ENCODE results near the gene FBXL7.

Gene FBXL7

DNA sequence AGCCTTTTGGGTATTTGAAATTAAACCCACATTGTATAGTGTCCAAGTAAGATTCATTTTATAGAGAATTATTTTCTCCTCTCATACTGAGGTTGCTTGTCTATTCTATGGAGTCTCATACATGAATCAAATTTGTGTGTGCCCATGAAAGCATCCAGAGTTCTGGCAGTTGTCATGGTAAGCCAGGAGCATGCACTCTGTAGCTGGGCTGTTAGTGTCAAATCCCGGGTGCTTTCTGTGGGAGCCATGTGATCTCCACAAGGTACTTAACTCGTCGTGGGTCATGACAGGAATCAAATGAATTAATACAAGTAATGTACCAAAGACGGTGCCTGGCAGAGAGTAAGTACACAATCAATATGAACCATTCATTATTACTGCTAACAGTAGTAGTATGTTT is 58.7 kb downstream of the FBXL7 start:
- no peak overlapping the region for H3K4me3 ChIP-seq (ENCODE audit: low read length)
- no peaks in the 10 kb centered on the region for H3K9me3 ChIP-seq (ENCODE audit: low read length)
- no peaks in the 10 kb centered on the region for H3K36me3 ChIP-seq (ENCODE audit: insufficient read depth, low read length)
- H3K27me3 ChIP-seq (ENCODE audit: insufficient read depth, low read length) = no peaks in the 10 kb centered on the region
- H2AFZ ChIP-seq (ENCODE audit: low read depth, low read length) = no peak overlapping the region
- H3K4me1 ChIP-seq (ENCODE audit: insufficient read depth, low read length) = no peaks in the 10 kb centered on the region

DNA sequence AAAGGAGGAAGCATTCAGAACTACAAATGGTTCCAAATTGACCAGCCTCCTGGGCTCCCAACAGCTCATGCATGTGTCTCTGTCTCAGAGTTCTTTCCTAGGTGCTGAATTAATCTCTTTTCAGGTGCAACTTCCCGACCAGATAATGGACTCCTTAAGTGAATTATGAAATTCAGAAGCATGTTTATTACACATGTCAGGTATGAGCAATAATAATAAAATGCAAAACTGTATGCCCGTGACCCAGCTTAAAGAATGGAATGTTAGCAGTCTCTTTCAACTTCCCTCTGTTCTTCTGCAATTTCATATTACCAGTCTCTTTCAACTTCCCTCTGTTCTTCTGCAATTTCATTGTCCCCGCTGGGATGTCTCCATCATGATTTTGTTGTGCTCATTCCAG is 60.4 kb downstream of the FBXL7 start:
- Histone ChIP-seq H2AFZ (ENCODE audit: low read depth, low read length) (no peak overlapping the region), H3K27me3 (ENCODE audit: insufficient read depth, low read length) (no peaks in the 10 kb centered on the region), H3K36me3 (ENCODE audit: insufficient read depth, low read length) (no peaks in the 10 kb centered on the region), H3K4me3 (ENCODE audit: low read length) (no peak overlapping the region), H3K9me3 (ENCODE audit: low read length) (no peaks in the 10 kb centered on the region), H3K4me1 (ENCODE audit: insufficient read depth, low read length) (no peaks in the 10 kb centered on the region)

DNA sequence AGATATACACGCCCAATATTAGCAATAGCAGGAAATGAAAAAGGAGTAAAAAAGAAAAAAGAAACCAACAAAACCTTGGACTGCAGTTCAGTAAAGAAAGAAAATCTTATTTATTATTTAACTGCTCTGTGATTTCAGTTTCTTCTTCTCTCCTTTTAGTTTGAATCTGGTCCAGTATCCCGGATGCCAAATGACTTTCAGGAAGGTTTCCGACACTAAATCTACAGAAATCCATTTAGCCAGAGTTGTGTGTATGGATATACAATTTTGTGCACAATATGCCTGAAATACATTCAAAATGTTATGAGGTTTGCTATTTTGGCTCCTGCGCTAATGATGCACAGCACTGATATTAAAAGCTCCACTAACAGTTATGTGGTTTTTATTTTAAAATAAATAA is 64.5 kb downstream of the FBXL7 start:
- no peak overlapping the region for H2AFZ ChIP-seq (ENCODE audit: low read depth, low read length)
- H3K27me3 ChIP-seq (ENCODE audit: insufficient read depth, low read length) = no peaks in the 10 kb centered on the region
- no peaks in the 10 kb centered on the region for H3K4me1 ChIP-seq (ENCODE audit: insufficient read depth, low read length)
- H3K4me3 ChIP-seq (ENCODE audit: low read length) = no peak overlapping the region
- H3K36me3 ChIP-seq (ENCODE audit: insufficient read depth, low read length) = no peaks in the 10 kb centered on the region
- H3K9me3 ChIP-seq (ENCODE audit: low read length) = no peaks in the 10 kb centered on the region

DNA sequence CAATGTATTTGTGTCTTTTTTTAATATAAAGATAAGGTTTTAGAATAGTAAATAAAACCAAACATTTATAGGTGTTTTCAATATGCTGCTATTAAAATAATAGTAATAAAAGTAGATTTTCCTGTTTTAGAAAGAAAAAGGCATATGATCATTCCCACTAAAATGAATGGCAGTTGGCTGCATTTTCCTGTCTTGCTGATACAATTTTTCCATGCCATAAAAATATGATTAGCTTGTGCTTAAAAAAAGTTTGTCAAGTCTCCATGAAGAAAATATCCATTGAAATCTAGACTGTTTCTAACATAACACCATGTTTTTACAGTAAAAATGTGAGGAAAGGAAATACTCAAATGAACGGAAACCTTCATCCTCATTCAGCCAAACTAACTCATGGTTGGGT is 65.0 kb downstream of the FBXL7 start:
- Histone ChIP-seq H3K9me3 (ENCODE audit: low read length) (no peaks in the 10 kb centered on the region), H3K4me3 (ENCODE audit: low read length) (no peak overlapping the region), H3K27me3 (ENCODE audit: insufficient read depth, low read length) (no peaks in the 10 kb centered on the region), H3K4me1 (ENCODE audit: insufficient read depth, low read length) (no peaks in the 10 kb centered on the region), H2AFZ (ENCODE audit: low read depth, low read length) (no peak overlapping the region), H3K36me3 (ENCODE audit: insufficient read depth, low read length) (no peaks in the 10 kb centered on the region)

- Histone ChIP-seq H3K9me3 (ENCODE audit: low read length) (peaks cover 2% of the 10 kb centered on the region), H3K4me1 (ENCODE audit: insufficient read depth, low read length) (no peaks in the 10 kb centered on the region), H3K36me3 (ENCODE audit: insufficient read depth, low read length) (no peaks in the 10 kb centered on the region), H3K27me3 (ENCODE audit: insufficient read depth, low read length) (no peaks in the 10 kb centered on the region), H2AFZ (ENCODE audit: low read depth, low read length) (no peak overlapping the region), H3K4me3 (ENCODE audit: low read length) (no peak overlapping the region)
Measured at GRCh38 chr5:15566306-15566705, 66.3 kb downstream of the FBXL7 start.

GRCh38 chr5:15566789-15567188 is 66.8 kb downstream of the FBXL7 start:
- H3K4me1 ChIP-seq (ENCODE audit: insufficient read depth, low read length) = peaks cover 3% of the 10 kb centered on the region
- H3K36me3 ChIP-seq (ENCODE audit: insufficient read depth, low read length) = no peaks in the 10 kb centered on the region
- no peaks in the 10 kb centered on the region for H3K27me3 ChIP-seq (ENCODE audit: insufficient read depth, low read length)
- no peak overlapping the region for H2AFZ ChIP-seq (ENCODE audit: low read depth, low read length)
- peaks cover 2% of the 10 kb centered on the region for H3K9me3 ChIP-seq (ENCODE audit: low read length)
- no peak overlapping the region for H3K4me3 ChIP-seq (ENCODE audit: low read length)

DNA sequence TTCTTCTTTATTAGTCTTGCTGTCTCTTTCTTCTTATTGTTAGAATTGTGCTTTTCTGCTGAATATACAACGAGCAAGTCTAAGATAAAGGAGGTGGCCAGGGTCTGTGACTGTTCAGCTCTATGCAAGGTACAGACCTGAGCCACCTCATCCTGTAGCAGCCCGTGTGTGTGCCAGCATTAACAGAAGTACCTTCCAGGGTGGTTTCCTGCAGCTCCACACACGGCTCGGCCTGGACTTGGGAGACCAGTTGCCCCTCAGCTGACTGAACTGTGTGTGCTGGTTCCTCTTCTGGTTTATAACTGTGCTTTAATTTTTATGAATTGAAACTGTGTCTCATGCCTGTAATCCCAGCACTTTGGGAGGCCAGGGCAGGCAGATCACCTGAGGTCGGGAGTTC is 70.5 kb downstream of the FBXL7 start:
- H3K27me3 ChIP-seq (ENCODE audit: insufficient read depth, low read length) = no peaks in the 10 kb centered on the region
- H3K36me3 ChIP-seq (ENCODE audit: insufficient read depth, low read length) = no peaks in the 10 kb centered on the region

DNA sequence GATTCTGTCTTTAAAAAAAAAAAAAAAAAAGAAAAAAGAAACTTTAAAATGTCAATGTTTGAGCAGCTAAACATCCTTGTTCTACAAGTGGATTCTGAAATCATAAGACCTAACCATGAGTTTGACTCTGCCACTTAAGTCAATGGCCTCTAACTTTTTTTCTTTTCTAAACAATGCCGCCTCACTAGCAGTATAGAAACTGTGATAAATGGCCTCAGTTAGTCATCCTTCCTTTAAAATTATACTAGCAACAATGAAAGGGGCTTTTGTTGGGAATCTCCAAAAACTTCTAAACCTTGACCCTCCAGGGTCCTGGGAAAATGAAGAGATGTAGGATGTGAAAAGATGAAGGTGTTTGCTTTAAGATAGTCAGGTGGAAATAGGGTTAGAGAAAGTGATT is 71.1 kb downstream of the FBXL7 start:
- H3K4me3 ChIP-seq (ENCODE audit: low read length) = no peak overlapping the region
- H2AFZ ChIP-seq (ENCODE audit: low read depth, low read length) = no peak overlapping the region
- H3K27me3 ChIP-seq (ENCODE audit: insufficient read depth, low read length) = no peaks in the 10 kb centered on the region
- peaks cover 2% of the 10 kb centered on the region for H3K9me3 ChIP-seq (ENCODE audit: low read length)
- H3K4me1 ChIP-seq (ENCODE audit: insufficient read depth, low read length) = peaks cover 16% of the 10 kb centered on the region
- no peaks in the 10 kb centered on the region for H3K36me3 ChIP-seq (ENCODE audit: insufficient read depth, low read length)

More for the DNA sequence above, 70.5 kb downstream of the FBXL7 start:
- Histone ChIP-seq H3K4me1 (ENCODE audit: insufficient read depth, low read length) (peaks cover 16% of the 10 kb centered on the region), H3K9me3 (ENCODE audit: low read length) (peaks cover 2% of the 10 kb centered on the region), H2AFZ (ENCODE audit: low read depth, low read length) (no peak overlapping the region), H3K4me3 (ENCODE audit: low read length) (no peak overlapping the region)

DNA sequence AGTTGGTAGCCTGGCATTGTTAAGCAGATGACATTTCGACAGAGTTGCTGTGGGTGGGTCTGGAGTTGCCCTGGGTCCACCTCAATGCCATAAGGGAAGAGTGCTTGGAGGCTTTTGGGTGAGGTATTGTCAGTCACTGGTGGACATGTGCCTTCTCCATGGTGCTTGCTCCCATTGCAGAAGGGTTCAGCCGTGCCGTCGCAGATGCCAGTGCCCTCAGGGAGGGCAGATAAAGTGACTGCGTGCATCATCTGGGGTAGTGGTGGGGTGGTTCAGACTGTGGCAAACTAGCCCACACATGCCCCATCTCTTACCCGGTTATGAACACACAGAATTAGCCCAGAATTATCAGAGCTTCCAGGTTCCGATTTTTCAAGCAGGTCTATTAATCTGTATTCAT is 71.6 kb downstream of the FBXL7 start:
- Histone ChIP-seq H3K36me3 (ENCODE audit: insufficient read depth, low read length) (no peaks in the 10 kb centered on the region), H3K9me3 (ENCODE audit: low read length) (peaks cover 2% of the 10 kb centered on the region), H3K27me3 (ENCODE audit: insufficient read depth, low read length) (no peaks in the 10 kb centered on the region), H3K4me3 (ENCODE audit: low read length) (no peak overlapping the region), H2AFZ (ENCODE audit: low read depth, low read length) (no peak overlapping the region), H3K4me1 (ENCODE audit: insufficient read depth, low read length) (peaks cover 19% of the 10 kb centered on the region)

GRCh38 chr5:15573590-15573989 is 73.6 kb downstream of the FBXL7 start:
- no peaks in the 10 kb centered on the region for H3K27me3 ChIP-seq (ENCODE audit: insufficient read depth, low read length)
- no peak overlapping the region for H2AFZ ChIP-seq (ENCODE audit: low read depth, low read length)
- peaks cover 2% of the 10 kb centered on the region for H3K9me3 ChIP-seq (ENCODE audit: low read length)
- no peaks in the 10 kb centered on the region for H3K36me3 ChIP-seq (ENCODE audit: insufficient read depth, low read length)
- H3K4me3 ChIP-seq (ENCODE audit: low read length) = no peak overlapping the region
- peaks cover 26% of the 10 kb centered on the region for H3K4me1 ChIP-seq (ENCODE audit: insufficient read depth, low read length)

GRCh38 chr5:15574128-15574527 is 74.1 kb downstream of the FBXL7 start:
- peaks cover 26% of the 10 kb centered on the region for H3K4me1 ChIP-seq (ENCODE audit: insufficient read depth, low read length)
- peaks cover 2% of the 10 kb centered on the region for H3K9me3 ChIP-seq (ENCODE audit: low read length)
- no peak overlapping the region for H3K4me3 ChIP-seq (ENCODE audit: low read length)
- no peak overlapping the region for H2AFZ ChIP-seq (ENCODE audit: low read depth, low read length)
- no peaks in the 10 kb centered on the region for H3K27me3 ChIP-seq (ENCODE audit: insufficient read depth, low read length)
- H3K36me3 ChIP-seq (ENCODE audit: insufficient read depth, low read length) = no peaks in the 10 kb centered on the region

DNA sequence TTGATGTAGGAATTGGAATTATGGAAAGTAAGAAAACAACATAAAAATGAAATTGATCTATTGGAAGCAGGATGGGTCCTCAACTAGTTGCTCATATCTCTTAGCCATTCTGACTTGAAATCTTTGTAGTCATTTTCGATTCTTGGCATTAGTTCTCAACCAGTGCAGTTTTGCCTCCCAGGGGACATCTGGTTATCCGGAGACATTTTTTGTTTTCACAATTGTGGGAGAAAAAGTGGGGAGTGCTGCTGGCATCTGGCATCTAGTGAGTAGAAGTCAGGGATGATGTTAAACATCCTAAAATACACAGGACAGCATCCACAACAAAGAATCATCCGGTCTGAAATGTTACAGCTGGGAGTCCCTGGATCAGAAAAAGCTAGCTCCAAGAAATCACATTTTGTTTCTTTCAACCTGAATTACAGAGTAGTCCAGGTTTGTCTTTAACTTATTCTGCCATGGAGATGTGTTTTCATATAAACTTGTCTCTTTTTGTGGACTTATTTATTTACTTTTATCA is 74.9 kb downstream of the FBXL7 start:
- Histone ChIP-seq H3K9me3 (ENCODE audit: low read length) (peaks cover 2% of the 10 kb centered on the region), H3K36me3 (ENCODE audit: insufficient read depth, low read length) (no peaks in the 10 kb centered on the region), H2AFZ (ENCODE audit: low read depth, low read length) (no peak overlapping the region), H3K27me3 (ENCODE audit: insufficient read depth, low read length) (no peaks in the 10 kb centered on the region), H3K4me1 (ENCODE audit: insufficient read depth, low read length) (peaks cover 32% of the 10 kb centered on the region), H3K4me3 (ENCODE audit: low read length) (no peak overlapping the region)

DNA sequence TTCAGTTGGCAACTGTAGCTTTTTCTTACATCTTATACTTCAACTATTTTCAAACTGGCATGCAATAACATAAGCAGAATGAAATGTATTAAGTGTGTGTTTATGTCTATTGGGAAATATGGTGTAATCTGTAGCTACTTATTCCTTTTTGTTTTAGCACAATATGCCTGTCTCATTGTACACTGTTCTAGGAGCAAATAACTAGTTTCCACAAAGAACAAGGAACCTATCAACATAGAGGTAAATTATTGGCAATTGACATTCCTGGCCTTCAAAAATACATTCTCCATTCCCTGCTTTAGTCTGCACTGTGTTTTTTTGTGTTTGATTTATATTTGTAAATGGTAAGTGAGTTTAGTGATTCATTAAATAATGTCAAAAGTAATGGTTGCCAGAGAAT is 75.7 kb downstream of the FBXL7 start:
- Histone ChIP-seq H3K36me3 (ENCODE audit: insufficient read depth, low read length) (no peaks in the 10 kb centered on the region), H3K4me3 (ENCODE audit: low read length) (no peak overlapping the region), H3K9me3 (ENCODE audit: low read length) (no peaks in the 10 kb centered on the region), H3K27me3 (ENCODE audit: insufficient read depth, low read length) (no peaks in the 10 kb centered on the region), H3K4me1 (ENCODE audit: insufficient read depth, low read length) (peaks cover 35% of the 10 kb centered on the region), H2AFZ (ENCODE audit: low read depth, low read length) (no peak overlapping the region)

DNA sequence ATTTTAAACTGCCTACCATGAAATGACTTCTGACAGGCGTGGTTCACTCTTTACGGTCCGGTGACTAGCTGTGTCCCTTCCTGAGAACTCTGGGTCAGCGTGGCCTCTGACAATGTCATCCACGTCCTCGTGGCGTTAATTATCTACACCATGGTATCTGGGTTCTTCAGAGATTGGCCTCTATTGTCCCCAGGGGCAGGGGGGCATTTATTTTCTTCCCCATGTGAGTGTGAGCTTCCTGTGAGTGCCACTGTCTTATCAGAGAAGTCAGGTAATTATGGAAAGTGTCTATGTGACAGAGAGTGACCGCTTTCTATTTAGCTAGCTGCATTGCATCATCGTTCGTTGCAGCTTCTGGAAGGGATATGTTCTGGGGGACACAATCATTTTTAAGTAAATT is 77.2 kb downstream of the FBXL7 start:
- Histone ChIP-seq H2AFZ (ENCODE audit: low read depth, low read length) (no peak overlapping the region), H3K36me3 (ENCODE audit: insufficient read depth, low read length) (no peaks in the 10 kb centered on the region), H3K9me3 (ENCODE audit: low read length) (no peaks in the 10 kb centered on the region), H3K27me3 (ENCODE audit: insufficient read depth, low read length) (no peaks in the 10 kb centered on the region), H3K4me3 (ENCODE audit: low read length) (no peak overlapping the region), H3K4me1 (ENCODE audit: insufficient read depth, low read length) (peaks cover 32% of the 10 kb centered on the region)
